IPS-20b (cell line): Measurements from ENCODE around the gene HOXA4.

Experiments
- H3K27ac ChIP-seq: one replicate; pipeline ENCODE4 v1.5.1; 2013; ENCODE audit warnings: low read length
- H3K27me3 ChIP-seq: 2 replicates; pipeline ENCODE4 v1.6.1; 2013; ENCODE audit warnings: mild to moderate bottlenecking, low read length, inconsistent platforms; ENCODE audit not compliant: insufficient read depth
- H3K36me3 ChIP-seq: 2 replicates; pipeline ENCODE4 v1.6.1; 2013; ENCODE audit warnings: low read depth, mild to moderate bottlenecking, inconsistent platforms, low read length, moderate library complexity; ENCODE audit not compliant: insufficient read depth
- H3K4me1 ChIP-seq: 2 replicates; pipeline ENCODE4 v1.6.1; 2013; ENCODE audit warnings: mild to moderate bottlenecking, control low read depth, inconsistent platforms, low read length, moderate library complexity; ENCODE audit not compliant: insufficient read depth
- H3K4me3 ChIP-seq: 2 replicates; pipeline ENCODE4 v1.5.1; 2013; ENCODE audit warnings: mild to moderate bottlenecking, low read length, inconsistent platforms
- H3K9ac ChIP-seq: 2 replicates; pipeline ENCODE4 v1.6.1; 2013; ENCODE audit warnings: low read depth, mild to moderate bottlenecking, inconsistent platforms, low read length, moderate library complexity
- H3K9me3 ChIP-seq: 2 replicates; pipeline ENCODE4 v1.6.1; 2013; ENCODE audit warnings: mild to moderate bottlenecking, low read depth, low read length, inconsistent platforms; ENCODE audit not compliant: insufficient read depth

The HOXA4 gene

GRCh38 chr7:27141137-27141922, 10.8 kb upstream of the HOXA4 start:
- H3K9me3 ChIP-seq: peaks cover 5% of the 10 kb centered on the region; the same call in 1 of the 2 replicates
- no peak overlapping the region for H3K9ac ChIP-seq
- H3K4me1 ChIP-seq: no peaks in the 10 kb centered on the region
- no peaks in the 10 kb centered on the region for H3K36me3 ChIP-seq
- H3K4me3 ChIP-seq: no peak overlapping the region
- H3K27ac ChIP-seq: no peak overlapping the region
- peaks cover 100% of the 10 kb centered on the region for H3K27me3 ChIP-seq

- Histone ChIP-seq H3K9ac (no peak overlapping the region), H3K27me3 (peaks cover 100% of the 10 kb centered on the region), H3K27ac (no peak overlapping the region), H3K4me1 (no peaks in the 10 kb centered on the region), H3K4me3 (no peak overlapping the region), H3K9me3 (peaks cover 5% of the 10 kb centered on the region; the same call in 1 of the 2 replicates), H3K36me3 (no peaks in the 10 kb centered on the region)
These were observed 9.7 kb upstream of the HOXA4 start for GRCh38 chr7:27140126-27140857.

- Histone ChIP-seq H3K27me3 (peaks cover 100% of the 10 kb centered on the region), H3K9me3 (peaks cover 5% of the 10 kb centered on the region; the same call in 1 of the 2 replicates), H3K4me1 (no peaks in the 10 kb centered on the region), H3K36me3 (no peaks in the 10 kb centered on the region), H3K27ac (no peak overlapping the region), H3K9ac (no peak overlapping the region), H3K4me3 (no peak overlapping the region)
These were observed 9.0 kb upstream of the HOXA4 start for GRCh38 chr7:27139334-27140125.

- H3K4me3 ChIP-seq: no peak overlapping the region
- H3K9me3 ChIP-seq: peaks cover 5% of the 10 kb centered on the region; the same call in 1 of the 2 replicates
- H3K27ac ChIP-seq: no peak overlapping the region
- H3K36me3 ChIP-seq: no peaks in the 10 kb centered on the region
- no peak overlapping the region for H3K9ac ChIP-seq
- peaks cover 100% of the 10 kb centered on the region for H3K27me3 ChIP-seq
- no peaks in the 10 kb centered on the region for H3K4me1 ChIP-seq
These were observed 8.4 kb upstream of the HOXA4 start for GRCh38 chr7:27138985-27139333.

GRCh38 chr7:27138472-27138871, 7.9 kb upstream of the HOXA4 start:
- Histone ChIP-seq H3K36me3 (no peaks in the 10 kb centered on the region), H3K9ac (no peak overlapping the region), H3K9me3 (peaks cover 5% of the 10 kb centered on the region; the same call in 1 of the 2 replicates), H3K4me1 (no peaks in the 10 kb centered on the region), H3K27ac (no peak overlapping the region), H3K4me3 (no peak overlapping the region), H3K27me3 (peaks cover 100% of the 10 kb centered on the region)

- Histone ChIP-seq H3K9ac (no peak overlapping the region), H3K4me3 (no peak overlapping the region), H3K27ac (no peak overlapping the region), H3K36me3 (no peaks in the 10 kb centered on the region), H3K27me3 (peaks cover 100% of the 10 kb centered on the region), H3K4me1 (no peaks in the 10 kb centered on the region), H3K9me3 (peaks cover 5% of the 10 kb centered on the region; the same call in 1 of the 2 replicates)
These were observed 7.2 kb upstream of the HOXA4 start for GRCh38 chr7:27137640-27138315.

GRCh38 chr7:27134392-27134791, 3.8 kb upstream of the HOXA4 start:
- no peak overlapping the region for H3K27ac ChIP-seq
- H3K27me3 ChIP-seq: peaks cover 100% of the 10 kb centered on the region
- H3K9me3 ChIP-seq: peaks cover 2% of the 10 kb centered on the region; the same call in 1 of the 2 replicates
- H3K36me3 ChIP-seq: no peaks in the 10 kb centered on the region
- H3K4me1 ChIP-seq: no peaks in the 10 kb centered on the region
- H3K9ac ChIP-seq: no peak overlapping the region
- no peak overlapping the region for H3K4me3 ChIP-seq

- no peaks in the 10 kb centered on the region for H3K36me3 ChIP-seq
- H3K9ac ChIP-seq: no peak overlapping the region
- H3K4me3 ChIP-seq: no peak overlapping the region
- H3K9me3 ChIP-seq: peaks cover 8% of the 10 kb centered on the region; the same call in 1 of the 2 replicates
- no peak overlapping the region for H3K27ac ChIP-seq
- peaks cover 100% of the 10 kb centered on the region for H3K27me3 ChIP-seq
- no peaks in the 10 kb centered on the region for H3K4me1 ChIP-seq
These were observed 3.1 kb upstream of the HOXA4 start for GRCh38 chr7:27133409-27134231.

GRCh38 chr7:27132978-27133377, 2.4 kb upstream of the HOXA4 start:
- no peak overlapping the region for H3K9ac ChIP-seq
- no peaks in the 10 kb centered on the region for H3K4me1 ChIP-seq
- H3K4me3 ChIP-seq: no peak overlapping the region
- peaks cover 8% of the 10 kb centered on the region; the same call in 1 of the 2 replicates for H3K9me3 ChIP-seq
- H3K36me3 ChIP-seq: no peaks in the 10 kb centered on the region
- no peak overlapping the region for H3K27ac ChIP-seq
- peaks cover 100% of the 10 kb centered on the region for H3K27me3 ChIP-seq

- Histone ChIP-seq H3K27ac (no peak overlapping the region), H3K4me1 (no peaks in the 10 kb centered on the region), H3K36me3 (no peaks in the 10 kb centered on the region), H3K27me3 (peaks cover 100% of the 10 kb centered on the region), H3K4me3 (no peak overlapping the region), H3K9me3 (peaks cover 8% of the 10 kb centered on the region; the same call in 1 of the 2 replicates), H3K9ac (no peak overlapping the region)
These were observed 1.7 kb upstream of the HOXA4 start for GRCh38 chr7:27132214-27132613.
